Putamen (tissue), 1 donor: Measurements from ENCODE around the gene RRP1B.
"Not testable (repeated sequence)": the region's sequence is repeated elsewhere in the genome, so short reads cannot be mapped to it uniquely, and the experiment has no call there.

Experiments
- DNase-seq: peaks from one replicate; pipeline ENCODE4 v3.0.0-alpha.2; 2016; ENCODE audit warnings: low spot score

RRP1B gene, protein sequence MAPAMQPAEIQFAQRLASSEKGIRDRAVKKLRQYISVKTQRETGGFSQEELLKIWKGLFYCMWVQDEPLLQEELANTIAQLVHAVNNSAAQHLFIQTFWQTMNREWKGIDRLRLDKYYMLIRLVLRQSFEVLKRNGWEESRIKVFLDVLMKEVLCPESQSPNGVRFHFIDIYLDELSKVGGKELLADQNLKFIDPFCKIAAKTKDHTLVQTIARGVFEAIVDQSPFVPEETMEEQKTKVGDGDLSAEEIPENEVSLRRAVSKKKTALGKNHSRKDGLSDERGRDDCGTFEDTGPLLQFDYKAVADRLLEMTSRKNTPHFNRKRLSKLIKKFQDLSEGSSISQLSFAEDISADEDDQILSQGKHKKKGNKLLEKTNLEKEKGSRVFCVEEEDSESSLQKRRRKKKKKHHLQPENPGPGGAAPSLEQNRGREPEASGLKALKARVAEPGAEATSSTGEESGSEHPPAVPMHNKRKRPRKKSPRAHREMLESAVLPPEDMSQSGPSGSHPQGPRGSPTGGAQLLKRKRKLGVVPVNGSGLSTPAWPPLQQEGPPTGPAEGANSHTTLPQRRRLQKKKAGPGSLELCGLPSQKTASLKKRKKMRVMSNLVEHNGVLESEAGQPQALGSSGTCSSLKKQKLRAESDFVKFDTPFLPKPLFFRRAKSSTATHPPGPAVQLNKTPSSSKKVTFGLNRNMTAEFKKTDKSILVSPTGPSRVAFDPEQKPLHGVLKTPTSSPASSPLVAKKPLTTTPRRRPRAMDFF

DNA sequence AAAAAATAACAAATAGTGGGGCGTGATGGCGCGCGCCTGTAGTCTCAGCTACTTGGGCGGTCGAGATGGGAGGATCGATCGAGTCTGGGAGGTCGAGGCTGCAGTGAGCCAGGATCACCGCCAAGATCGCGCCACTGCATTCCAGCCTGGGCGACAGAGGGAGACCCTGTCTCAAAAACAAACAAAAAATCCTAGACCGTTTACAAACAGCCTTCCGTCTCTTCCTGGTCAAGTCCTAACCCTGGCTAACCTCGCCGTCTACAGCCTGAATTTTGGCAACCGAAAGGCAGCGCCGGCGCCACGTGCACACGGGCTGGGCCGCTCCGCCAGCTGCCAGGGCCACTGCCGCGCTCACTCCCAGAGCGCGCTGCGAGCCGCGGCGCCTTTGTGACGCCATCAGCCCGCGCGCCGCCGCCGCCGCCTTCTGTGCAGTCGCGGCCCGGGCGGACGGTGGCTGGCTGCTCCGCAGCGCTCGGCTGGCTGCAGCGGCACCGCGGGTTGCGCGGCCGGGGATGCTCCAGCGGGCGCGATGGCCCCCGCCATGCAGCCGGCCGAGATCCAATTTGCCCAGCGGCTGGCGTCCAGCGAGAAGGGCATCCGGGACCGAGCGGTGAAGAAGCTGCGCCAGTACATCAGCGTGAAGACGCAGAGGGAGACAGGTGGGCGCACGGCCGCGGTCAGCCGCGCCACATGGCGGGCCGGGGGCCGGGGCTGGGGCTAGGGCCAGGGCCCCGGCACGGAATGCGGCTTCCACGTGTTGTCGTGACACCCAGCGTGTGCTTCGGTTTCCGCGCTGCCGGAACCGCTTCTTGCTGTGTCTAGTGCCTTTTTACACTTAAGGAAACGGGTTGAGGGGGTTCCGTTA is at the start of gene RRP1B, which contains the start of gene HSF2BP:
RRP1B (plus strand) TSS at position 425 of the 865 bp plus-strand sequence; CDS start at position 530, 105 bp downstream.
HSF2BP (minus strand) TSS at position 353 of the 865 bp plus-strand sequence. CDS start 1,392 bp downstream, outside the sequence.
- peak; percentile 79 for DNase-seq

DNA sequence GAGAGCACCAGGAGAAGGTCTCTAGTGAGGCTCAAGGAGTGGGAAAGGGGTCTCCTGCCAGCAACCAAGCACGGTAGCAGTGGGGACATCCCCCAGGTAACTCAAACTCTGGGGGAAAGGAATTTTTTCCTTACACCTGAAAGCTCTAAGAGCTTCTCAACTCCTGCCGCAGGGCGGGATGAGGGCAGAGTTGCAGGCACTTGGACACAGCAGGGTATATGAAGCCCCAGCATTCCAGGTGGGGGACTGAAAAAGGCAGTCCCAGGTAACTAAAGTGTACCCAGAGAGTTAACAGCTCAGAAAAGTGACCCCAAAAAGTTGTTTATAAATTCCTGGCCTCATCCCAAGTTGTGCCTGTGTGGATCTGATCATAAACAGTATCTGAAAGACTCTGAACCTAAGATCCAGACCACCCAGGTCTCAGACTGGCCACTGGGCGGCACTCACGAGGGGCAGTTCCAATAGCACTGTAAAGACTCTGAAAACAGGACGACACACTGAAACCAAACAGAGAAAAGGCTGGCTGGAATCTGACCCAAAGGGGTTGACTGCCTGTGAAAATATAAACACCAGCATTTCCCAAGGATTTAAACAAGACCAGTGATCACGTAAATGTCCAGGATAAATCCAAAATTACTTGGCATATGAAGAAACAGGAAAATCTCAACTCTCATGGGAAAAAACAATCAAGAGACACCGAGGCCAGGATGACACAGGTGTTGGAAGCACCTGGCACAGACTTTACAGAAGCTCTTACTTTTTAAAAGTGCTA is 47.6 kb upstream of the RRP1B start:
- DNase-seq: peak; percentile 14

DNA sequence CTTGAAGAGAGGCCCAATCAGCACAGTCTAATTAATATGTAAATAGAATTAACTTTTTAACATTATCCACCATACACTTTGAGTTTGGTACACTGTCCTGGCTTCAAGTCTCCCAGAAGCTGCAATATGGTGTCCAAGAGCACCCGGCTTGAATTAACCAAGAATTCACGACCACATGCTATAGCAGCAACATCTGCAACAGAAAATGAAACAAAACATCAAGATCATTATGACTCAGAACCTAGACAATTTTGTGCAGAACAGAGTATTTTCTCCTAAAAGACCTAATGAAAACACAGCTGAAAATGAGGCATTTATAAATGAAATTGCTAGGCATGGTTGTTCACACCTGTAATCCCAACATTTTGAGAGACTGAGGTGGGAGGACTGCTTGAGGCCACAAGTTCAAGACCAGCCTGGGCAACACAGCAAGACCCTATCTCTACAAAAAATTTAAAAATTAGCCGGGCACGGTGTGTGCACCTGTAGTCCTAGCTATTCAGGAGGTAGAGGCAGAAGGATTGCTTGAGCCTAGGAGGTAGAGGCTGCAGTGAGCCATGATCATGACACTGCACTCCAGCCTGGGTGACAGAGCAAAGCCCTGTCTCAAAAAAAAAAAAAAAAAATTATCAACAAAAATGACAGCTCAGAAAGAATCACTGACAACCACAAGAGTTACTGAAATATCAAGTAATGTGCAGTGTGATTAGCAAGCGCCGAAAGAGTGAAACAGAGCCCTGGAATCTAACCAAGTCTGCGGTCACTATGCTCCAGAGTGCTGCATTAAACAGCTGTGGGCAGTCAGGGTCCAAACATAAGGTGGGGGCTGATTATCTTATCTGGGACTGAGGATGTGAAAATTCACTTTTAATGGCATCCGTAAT is 45.4 kb upstream of the RRP1B start:
- DNase-seq: no peak

DNA sequence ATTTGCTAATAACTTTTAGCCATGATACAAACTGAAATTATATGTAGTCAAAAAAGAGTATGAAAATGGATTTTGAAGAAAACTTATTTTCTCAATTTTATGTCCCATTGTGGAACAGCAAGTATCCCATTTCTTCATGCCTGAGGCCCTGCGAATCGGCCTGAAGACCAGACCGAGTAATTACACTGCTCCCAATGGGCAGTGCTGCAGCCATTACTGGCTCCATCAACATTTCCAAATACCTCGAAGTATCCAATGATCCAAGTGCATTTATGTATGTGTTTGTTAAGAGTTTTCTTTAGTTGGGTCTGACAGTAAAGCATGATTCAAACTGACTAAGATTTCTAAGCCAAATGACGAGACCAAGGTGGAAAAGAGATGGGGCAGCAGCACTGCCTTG is 44.5 kb upstream of the RRP1B start:
- no peak for DNase-seq

DNA sequence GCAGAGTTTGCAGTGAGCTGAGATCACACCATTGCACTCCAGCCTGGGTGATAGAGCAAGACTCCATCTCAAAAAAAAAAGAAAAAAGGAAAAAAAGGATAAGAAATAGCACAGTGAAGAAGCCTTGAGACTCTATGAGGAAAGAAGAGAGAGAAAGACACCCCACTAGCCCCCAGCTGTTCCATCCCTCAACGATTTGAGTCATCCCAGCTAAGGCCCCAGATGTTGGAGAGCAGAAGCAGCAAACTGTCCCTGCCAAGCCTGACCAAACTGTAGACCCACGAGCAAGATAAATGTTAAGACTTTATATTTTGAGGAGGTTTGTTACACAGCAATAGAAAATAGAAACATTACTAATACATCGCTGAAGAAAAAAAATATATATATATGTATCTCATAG is 42.5 kb upstream of the RRP1B start:
- DNase-seq: not testable (repeated sequence)

DNA sequence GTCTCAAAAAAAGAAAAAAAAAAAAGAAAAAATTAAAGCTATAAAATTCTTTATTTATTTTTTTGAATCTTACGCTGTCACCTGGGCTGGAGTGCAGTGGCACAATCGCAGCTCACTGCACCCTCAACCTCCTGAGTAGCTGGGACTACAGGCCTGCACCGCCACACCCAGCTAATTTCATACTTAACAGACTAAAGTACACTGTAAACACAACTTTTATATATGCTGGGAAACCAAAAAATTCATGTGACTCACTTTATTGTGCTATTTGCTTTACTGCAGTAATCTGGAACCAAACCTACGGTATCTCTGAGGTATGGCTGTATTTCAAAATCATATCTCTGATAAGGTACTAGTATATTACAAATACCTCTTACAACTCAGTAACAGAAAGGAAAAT is 40.4 kb upstream of the RRP1B start:
- DNase-seq: no peak

DNA sequence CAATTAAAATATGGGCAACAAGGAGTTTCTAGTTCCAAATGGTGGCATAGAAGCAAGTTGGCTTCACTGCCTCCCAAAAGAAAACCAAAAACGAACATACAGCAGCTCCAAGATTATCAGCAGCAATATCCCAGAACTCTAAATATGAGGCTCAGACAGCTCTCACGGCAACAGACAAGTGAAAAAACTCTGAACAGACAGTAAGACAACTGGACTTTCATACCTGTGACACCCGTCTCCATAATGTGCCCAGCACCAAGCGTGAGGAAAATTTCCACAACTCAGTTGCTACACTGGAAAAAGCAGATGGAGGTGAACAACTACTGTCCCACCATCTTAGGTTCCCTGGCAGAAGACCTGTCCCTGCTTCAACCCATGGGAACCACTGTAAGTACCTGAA is 40.0 kb upstream of the RRP1B start:
- no peak for DNase-seq

DNA sequence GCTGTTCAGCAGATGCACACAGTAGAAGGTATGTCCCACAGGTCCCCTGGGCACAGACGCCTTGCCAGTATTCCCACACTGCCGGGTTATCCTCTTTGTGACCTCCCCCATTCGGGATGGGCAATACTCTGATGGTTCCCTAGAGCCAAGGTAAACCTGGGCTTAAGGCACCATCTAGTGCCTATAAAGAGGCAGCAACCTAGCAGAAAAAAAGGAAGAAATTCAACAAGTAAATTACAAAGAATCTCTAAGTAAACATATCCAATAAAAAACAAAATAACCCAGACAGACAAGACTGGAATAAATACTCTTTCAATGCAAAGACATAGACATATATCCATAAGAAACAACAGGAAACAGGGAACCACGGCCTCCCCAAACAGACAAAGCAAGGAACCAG is 39.5 kb upstream of the RRP1B start:
- DNase-seq: no peak

DNA sequence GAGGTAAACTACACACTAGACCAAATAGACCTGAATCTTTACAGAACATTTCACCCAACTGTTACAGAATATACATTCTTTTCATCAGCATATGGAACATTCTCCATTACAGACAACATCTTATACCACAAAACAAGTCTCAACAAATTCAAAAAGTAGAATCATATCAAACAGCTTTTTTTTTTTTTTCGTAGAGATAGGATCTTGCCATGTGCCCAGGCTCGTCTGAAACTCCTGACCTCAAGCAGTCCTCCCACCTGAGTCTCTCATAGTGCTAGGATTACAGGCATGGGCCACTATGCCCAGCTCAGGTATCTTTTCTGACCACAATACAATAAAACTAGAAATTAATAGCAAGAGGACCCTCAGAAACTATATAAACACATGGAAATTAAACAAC is 36.6 kb upstream of the RRP1B start:
- no peak for DNase-seq

DNA sequence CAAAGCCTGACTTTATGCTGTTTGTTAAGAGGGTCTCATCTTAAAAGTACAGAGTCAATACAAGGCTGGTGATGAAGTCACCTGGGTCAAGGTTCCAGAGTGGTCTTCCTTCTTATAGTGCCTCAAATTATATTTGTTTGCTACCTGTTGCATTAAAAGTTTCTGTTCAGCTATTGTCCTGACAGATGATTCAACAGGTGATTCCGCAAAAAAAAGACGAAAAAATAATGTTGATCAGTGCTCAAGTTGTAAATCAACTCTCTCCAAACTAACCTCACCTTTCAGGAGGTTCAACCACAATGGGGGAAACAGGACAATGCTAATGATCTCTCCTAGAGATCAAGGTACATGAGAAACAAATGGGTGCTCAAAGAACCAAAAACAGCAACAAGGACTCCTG is 35.8 kb upstream of the RRP1B start:
- no peak for DNase-seq

DNA sequence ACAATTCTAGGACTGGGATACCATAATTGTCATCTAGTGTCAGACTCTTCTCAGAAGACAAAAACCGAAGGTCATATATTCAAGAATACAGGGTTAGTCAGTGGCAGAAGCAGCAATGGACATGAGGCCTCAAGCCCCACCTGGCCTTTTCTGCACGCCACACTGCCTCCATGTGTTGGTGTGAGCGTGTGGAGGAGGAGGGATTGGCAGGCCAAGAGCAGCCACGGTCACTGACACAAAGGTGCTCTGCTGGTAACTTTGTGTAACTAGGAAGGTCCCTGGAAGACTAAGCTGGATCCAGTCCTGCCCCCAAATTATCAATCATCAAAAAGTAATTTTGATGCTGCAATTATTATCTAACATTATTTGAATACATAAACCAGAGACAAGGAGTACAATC is 35.0 kb upstream of the RRP1B start:
- DNase-seq: no peak

DNA sequence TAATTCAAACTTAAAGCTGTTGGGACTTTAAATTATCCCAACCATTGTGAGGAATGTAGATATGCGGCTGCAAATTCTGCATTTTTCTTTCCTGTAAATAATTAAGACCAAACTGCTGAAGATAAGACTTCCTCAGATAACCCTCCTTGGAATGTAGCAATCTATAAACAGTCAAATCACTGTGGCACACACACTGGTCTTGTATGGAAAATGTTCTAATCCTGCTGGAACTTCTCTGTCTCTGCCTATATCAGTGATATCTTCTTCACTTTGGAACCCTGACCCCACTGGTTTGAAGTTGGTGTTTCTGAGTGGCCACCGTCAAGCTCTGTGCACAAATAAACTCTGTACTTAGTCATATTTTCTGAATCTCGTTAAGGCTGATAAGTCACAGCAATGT is 33.0 kb upstream of the RRP1B start:
- DNase-seq: no peak

DNA sequence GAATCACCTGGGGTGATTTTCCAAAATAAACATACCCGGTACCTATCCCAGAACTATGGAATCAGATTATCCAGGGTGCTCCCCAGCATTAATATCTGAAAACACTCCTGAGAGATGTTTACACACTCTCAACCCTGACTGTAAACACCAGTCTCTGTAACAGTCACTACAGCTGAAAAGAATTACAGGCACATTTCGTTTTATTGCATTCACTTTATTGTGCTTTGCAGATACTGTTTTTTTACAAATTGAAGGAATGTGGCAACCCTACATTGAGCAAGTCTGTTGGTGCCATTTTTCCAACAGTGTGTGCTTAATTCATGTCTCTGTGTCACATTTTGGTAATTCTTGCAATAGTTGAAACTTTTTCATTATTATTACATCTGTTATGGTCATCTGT is 31.8 kb upstream of the RRP1B start:
- no peak for DNase-seq

DNA sequence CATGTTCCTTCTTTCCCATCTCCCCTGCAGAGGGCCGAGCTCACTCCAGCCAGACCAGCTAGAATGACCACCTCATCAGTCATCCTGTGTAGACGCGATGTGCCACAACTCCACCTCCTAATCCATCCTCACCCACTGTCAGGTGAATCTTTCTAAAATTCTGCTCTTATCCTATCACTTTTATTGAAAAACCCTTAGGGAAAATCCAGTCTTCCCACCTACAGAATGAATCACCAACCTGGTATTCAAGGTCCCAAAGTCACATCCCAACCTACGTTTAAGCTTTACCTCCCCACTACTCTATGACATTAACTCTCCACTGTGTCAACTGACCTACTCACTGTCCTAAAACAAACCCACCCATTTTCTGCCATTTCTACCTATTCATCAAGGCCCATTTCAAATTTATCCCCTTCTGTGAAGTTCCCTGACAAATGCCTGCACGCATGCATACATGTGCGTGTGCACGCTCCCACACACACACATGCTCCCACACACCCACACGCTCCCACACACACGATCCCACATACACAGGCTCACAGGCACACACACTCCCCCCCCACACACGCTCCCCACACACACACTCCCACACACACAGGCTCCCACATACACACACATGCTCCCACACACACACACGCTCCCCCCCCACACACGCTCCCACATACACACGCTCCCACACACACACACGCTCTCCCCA is 27.8 kb upstream of the RRP1B start:
- no peak for DNase-seq

DNA sequence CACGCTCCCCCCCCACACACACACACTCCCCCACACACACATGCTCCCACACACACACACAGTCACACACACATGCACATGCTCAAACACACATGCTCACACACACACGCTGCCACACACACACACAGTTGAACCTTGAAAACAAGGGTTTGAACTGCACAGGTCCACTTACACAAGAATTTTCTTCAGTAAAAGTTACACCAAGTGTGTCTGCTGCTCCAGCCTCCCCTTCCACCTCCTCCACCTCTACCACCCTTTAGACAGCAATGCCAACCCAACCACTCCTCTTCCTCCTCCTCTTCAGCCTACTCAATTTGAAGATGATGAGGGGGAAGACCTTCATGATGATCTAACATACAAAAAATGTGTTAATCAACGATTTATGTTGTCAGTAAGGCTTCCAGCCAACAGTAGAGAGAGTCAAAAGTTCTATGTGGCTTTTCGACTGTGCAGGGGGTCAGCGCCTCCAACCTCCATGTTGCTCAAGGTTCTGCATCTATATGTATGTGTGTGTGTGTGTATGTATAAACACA is 26.9 kb upstream of the RRP1B start:
- no peak for DNase-seq

DNA sequence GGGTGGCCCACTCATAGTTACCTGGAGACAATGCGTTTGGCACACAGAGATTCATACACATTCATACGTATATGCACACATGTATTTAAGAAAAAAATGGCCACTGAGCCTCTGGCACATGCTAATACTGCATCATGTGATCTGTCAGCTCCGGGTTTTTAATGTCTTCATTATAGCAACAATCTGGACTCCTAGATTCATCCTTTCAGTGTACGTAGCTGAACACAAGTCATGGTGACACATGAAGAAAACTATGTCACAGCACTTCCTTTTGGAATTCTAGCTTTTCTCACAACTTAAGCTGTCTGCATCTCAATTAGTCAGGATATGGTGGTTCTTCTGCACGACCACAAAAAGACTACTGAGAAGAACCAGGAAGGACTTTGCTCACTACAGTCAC is 24.7 kb upstream of the RRP1B start:
- DNase-seq: no peak

DNA sequence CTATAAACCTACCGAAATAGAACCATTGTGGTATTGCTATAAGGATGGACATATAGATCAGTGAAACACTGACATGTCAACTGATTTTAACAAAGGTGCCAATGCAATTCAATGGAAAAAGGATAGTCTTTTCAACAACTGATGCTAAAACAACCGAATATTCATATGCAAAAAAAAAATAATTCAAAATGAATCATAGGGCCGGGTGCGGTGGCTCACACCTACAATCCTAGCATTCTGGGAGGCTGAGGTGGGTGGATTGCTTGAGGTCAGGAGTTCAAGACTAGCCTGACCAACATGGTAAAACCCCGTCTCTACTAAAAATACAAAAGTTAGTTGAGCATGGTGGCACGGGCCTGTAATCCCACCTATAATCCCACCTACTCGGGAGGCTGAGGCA is 23.9 kb upstream of the RRP1B start:
- no peak for DNase-seq

DNA sequence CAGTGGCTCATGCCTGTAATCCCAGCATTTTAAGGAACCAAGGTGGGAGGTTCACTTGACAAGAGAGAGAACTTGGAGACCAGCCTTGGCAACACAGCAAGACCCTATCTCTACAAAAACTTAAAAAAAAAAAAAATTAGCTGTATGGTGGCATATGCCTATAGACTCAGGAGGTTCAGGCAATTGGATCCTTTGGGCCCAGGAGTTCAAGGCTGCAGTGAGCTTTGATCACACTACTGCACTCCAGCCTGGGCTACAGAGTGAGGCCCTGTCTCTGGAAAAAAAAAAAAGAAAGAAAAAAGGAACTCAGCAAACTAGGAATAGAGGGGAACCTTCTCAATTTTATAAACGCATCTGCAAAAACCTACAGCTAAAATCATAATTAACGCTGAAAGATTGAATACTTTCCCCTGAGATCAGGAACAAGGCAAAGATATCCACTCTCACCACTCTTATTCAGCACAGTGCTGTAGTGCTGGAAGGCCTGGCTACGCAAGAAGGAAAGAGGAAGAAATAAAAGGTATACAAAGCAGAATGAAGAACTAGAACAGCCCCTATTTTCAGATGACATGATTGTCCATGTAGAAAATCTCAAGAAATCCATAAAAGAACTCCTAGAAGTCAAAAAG is 21.7 kb upstream of the RRP1B start:
- no peak for DNase-seq
